Occipital lobe (tissue), 2 donors: ENCODE results near the gene ASIC3. TPM values are rescaled to one million over a fixed set of nuclear protein-coding genes. Genes with fewer than 3 reads are reported as not detected.
"Not testable (repeated sequence)": the region's sequence is repeated elsewhere in the genome, so short reads cannot be mapped to it uniquely, and the experiment has no call there.

Experiments used
- DNase-seq: peaks from one replicate; lab custom pipeline; 2025; lab: John Stamatoyannopoulos, UW
- total RNA-seq: library from RNA; depleted of rRNA; stranded (reverse); fragments of >200 nt; gene quantifications from one replicate; pipeline ENCODE4 v1.2.3, GENCODE V29; 2014

ASIC3 gene
- total RNA-seq, 1 donor from 2014 or later = 0.62 TPM

GRCh38 chr7:151013733-151014497 is 34.4 kb upstream of the ASIC3 start:
- peak; percentile 62 for DNase-seq

GRCh38 chr7:151014950-151015349 is 33.4 kb upstream of the ASIC3 start:
- DNase-seq = no peak

GRCh38 chr7:151015967-151016366 is 32.4 kb upstream of the ASIC3 start:
- no peak for DNase-seq

GRCh38 chr7:151016505-151016904 is 31.8 kb upstream of the ASIC3 start:
- DNase-seq = no peak

GRCh38 chr7:151016942-151017341 is 31.4 kb upstream of the ASIC3 start:
- DNase-seq = no peak

GRCh38 chr7:151017370-151017952 is 30.9 kb upstream of the ASIC3 start:
- DNase-seq = no peak

- DNase-seq = peak; percentile 28
These were observed 30.3 kb upstream of the ASIC3 start for GRCh38 chr7:151017953-151018420.

- DNase-seq = no peak
These were observed 29.8 kb upstream of the ASIC3 start for GRCh38 chr7:151018421-151019129.

- no peak for DNase-seq
These were observed 29.2 kb upstream of the ASIC3 start for GRCh38 chr7:151019130-151019447.

GRCh38 chr7:151020231-151020630 is 28.1 kb upstream of the ASIC3 start:
- DNase-seq = no peak

- DNase-seq = no peak
These were observed 25.1 kb upstream of the ASIC3 start for GRCh38 chr7:151023232-151023631.

GRCh38 chr7:151024435-151025056 is 23.8 kb upstream of the ASIC3 start, which contains the start of gene ATG9B:
ATG9B (minus strand) TSS chr7:151024494; CDS start chr7:151024423, 71 bp downstream.
- no peak for DNase-seq

GRCh38 chr7:151025924-151026671 is 22.2 kb upstream of the ASIC3 start:
- DNase-seq = no peak

- not testable (repeated sequence) for DNase-seq
These were observed 21.3 kb upstream of the ASIC3 start for GRCh38 chr7:151026771-151027727.

- not testable (repeated sequence) for DNase-seq
These were observed 20.6 kb upstream of the ASIC3 start for GRCh38 chr7:151027728-151028130.

GRCh38 chr7:151028131-151028947 is 20.0 kb upstream of the ASIC3 start, which contains the start of gene ABCB8:
ABCB8 (plus strand) TSS chr7:151028450; CDS start chr7:151028516, 66 bp downstream.
- peak; percentile 97 for DNase-seq

- no peak for DNase-seq
These were observed 19.3 kb upstream of the ASIC3 start for GRCh38 chr7:151028948-151029501.

- DNase-seq = no peak
These were observed 17.3 kb upstream of the ASIC3 start for GRCh38 chr7:151031011-151031410.
